22Rv1 (cell line): ENCODE data around the gene PPFIA3.

Source experiments
- CTCF ChIP-seq: fragments of 450-650 bp; IDR thresholded peaks from 2 replicates; pipeline ENCODE4 v1.5.1; 2017; ENCODE audit warnings: mild to moderate bottlenecking
- ZFX ChIP-seq: fragments of 450-650 bp; IDR thresholded peaks from 2 replicates; pipeline ENCODE4 v1.6.1; 2017; ENCODE audit warnings: antibody characterized with exemption, borderline replicate concordance

GRCh38 chr19:49168421-49168820, 49.1 kb downstream of the PPFIA3 start:
- no peak for TF ChIP-seq CTCF
- TF ChIP-seq ZFX: no peak
